ENCODE data around the gene HSPA4.

GRCh38 chr5:133129950-133130349 lies 78.1 kb downstream of the HSPA4 start:
- no peak for TF ChIP-seq CTCF (IDR thresholded peaks at IDR 0.05)
- no peak for TF ChIP-seq POLR2A (IDR thresholded peaks at IDR 0.05)

Data from ovary (tissue), 3 donors.